Mesenchymal stem cell (in vitro differentiated cells and primary cell): ENCODE measurements around the gene POU2F3.
A peak's percentile ranks its signal among the peaks of the same experiment; 100 is the strongest.

Experiments
- DNase-seq: peaks from one replicate; pipeline ENCODE4 v3.0.0-alpha.2; 2013
- H2AFZ ChIP-seq: one replicate; pipeline ENCODE4 v1.6.1; 2013; ENCODE audit warnings: low read depth, mild to moderate bottlenecking, control low read depth, inconsistent platforms, low read length, moderate library complexity
- H2AK5ac ChIP-seq: 2 replicates; pipeline ENCODE4 v1.6.1; 2013; ENCODE audit warnings: low read length, moderate library complexity, mild to moderate bottlenecking, inconsistent platforms; ENCODE audit not compliant: severe bottlenecking
- H2BK120ac ChIP-seq: one replicate; pipeline ENCODE4 v1.6.1; 2013; ENCODE audit warnings: low read depth, mild to moderate bottlenecking, inconsistent platforms, low read length, moderate library complexity
- H2BK12ac ChIP-seq, 2 experiments: one replicate each; pipeline ENCODE4 v1.6.1; 2013; ENCODE audit warnings: inconsistent platforms in 2 of 2, low read length in 2 of 2, mild to moderate bottlenecking in 2 of 2, moderate library complexity in 2 of 2, control low read depth in 1 of 2
- H2BK15ac ChIP-seq: one replicate; pipeline ENCODE4 v1.6.1; 2013; ENCODE audit warnings: mild to moderate bottlenecking, low read depth, inconsistent platforms; ENCODE audit not compliant: poor library complexity, severe bottlenecking
- H2BK5ac ChIP-seq: 2 replicates; pipeline ENCODE4 v1.6.1; 2013; ENCODE audit warnings: low read depth, mild to moderate bottlenecking, low read length, control low read depth, inconsistent platforms; ENCODE audit not compliant: poor library complexity, severe bottlenecking
- H3K14ac ChIP-seq, 2 experiments: one replicate each; pipeline ENCODE4 v1.6.1; 2013; ENCODE audit warnings: inconsistent platforms in 2 of 2, low read length in 2 of 2, control low read depth in 1 of 2, mild to moderate bottlenecking in 1 of 2, moderate library complexity in 1 of 2
- H3K18ac ChIP-seq, 2 experiments: one replicate each; pipeline ENCODE4 v1.6.1; 2013; ENCODE audit warnings: inconsistent platforms in 2 of 2, low read length in 2 of 2, control low read depth in 1 of 2, low read depth in 1 of 2, mild to moderate bottlenecking in 1 of 2
- H3K23ac ChIP-seq, 2 experiments: one replicate each; pipeline ENCODE4 v1.6.1; 2013; ENCODE audit warnings: inconsistent platforms in 2 of 2, low read length in 2 of 2, mild to moderate bottlenecking in 2 of 2, moderate library complexity in 2 of 2, control low read depth in 1 of 2
- H3K27ac ChIP-seq: 2 replicates; pipeline ENCODE4 v1.5.1; 2013; ENCODE audit warnings: mild to moderate bottlenecking, moderate library complexity, low read length, control low read depth, inconsistent platforms; ENCODE audit not compliant: poor library complexity, severe bottlenecking
- H3K27me3 ChIP-seq, 2 experiments: 2 replicates each; pipeline versions ENCODE4 v1.6.1 to v1.7.0; 2013; ENCODE audit warnings: low read length in 2 of 2, mild to moderate bottlenecking in 2 of 2, moderate library complexity in 2 of 2, control low read depth in 1 of 2, inconsistent platforms in 1 of 2; ENCODE audit not compliant: control insufficient read depth in 1 of 2, insufficient read depth in 1 of 2
- H3K36me3 ChIP-seq, 2 experiments: 2 replicates each; pipeline versions ENCODE4 v1.6.1 to v1.7.0; 2013; ENCODE audit warnings: low read length in 2 of 2, control low read depth in 1 of 2, inconsistent platforms in 1 of 2, low read depth in 1 of 2, mild to moderate bottlenecking in 1 of 2; ENCODE audit not compliant: insufficient read depth in 2 of 2, control insufficient read depth in 1 of 2
- H3K4ac ChIP-seq, 2 experiments: one replicate each; pipeline ENCODE4 v1.6.1; 2013; ENCODE audit warnings: inconsistent platforms in 2 of 2, low read length in 2 of 2, mild to moderate bottlenecking in 2 of 2, moderate library complexity in 2 of 2, control low read depth in 1 of 2, low read depth in 1 of 2
- H3K4me1 ChIP-seq: 2 replicates; pipeline ENCODE4 v1.6.1; 2013; ENCODE audit warnings: low read depth, low read length, control low read depth; ENCODE audit not compliant: control insufficient read depth, insufficient read depth
- H3K4me2 ChIP-seq: 2 replicates; pipeline ENCODE4 v1.6.1; 2013; ENCODE audit warnings: low read length, mild to moderate bottlenecking, inconsistent platforms; ENCODE audit not compliant: poor library complexity, severe bottlenecking
- H3K4me3 ChIP-seq, 2 experiments: 2 replicates each; pipeline versions ENCODE4 v1.5.1 to v1.7.0; 2013; ENCODE audit warnings: low read length in 2 of 2, mild to moderate bottlenecking in 2 of 2, control low read depth in 1 of 2, low read depth in 1 of 2; ENCODE audit not compliant: insufficient read depth in 1 of 2
- H3K79me1 ChIP-seq: replicated peaks from 2 replicates; pipeline ENCODE4 v1.6.1; 2013; ENCODE audit warnings: mild to moderate bottlenecking, control low read depth, low read length, inconsistent platforms; ENCODE audit not compliant: poor library complexity, severe bottlenecking
- H3K9ac ChIP-seq: 2 replicates; pipeline ENCODE4 v1.7.0; 2013; ENCODE audit warnings: mild to moderate bottlenecking, low read length, moderate library complexity
- H3K9me3 ChIP-seq: 2 replicates; pipeline ENCODE4 v1.7.0; 2013; ENCODE audit warnings: mild to moderate bottlenecking, low read length; ENCODE audit not compliant: control insufficient read depth
- H4K8ac ChIP-seq: one replicate; pipeline ENCODE4 v1.6.1; 2013; ENCODE audit warnings: inconsistent platforms, mild to moderate bottlenecking, low read length, moderate library complexity
- H4K91ac ChIP-seq: one replicate; pipeline ENCODE4 v1.6.1; 2013; ENCODE audit warnings: mild to moderate bottlenecking, low read length, inconsistent platforms
- WGBS: methylation state at CpG from one replicate; pipeline ENCODE4 v1.1.7; 2013; ENCODE audit warnings: mixed read lengths; 5-methylcytosine and 5-hydroxymethylcytosine counted together

Gene POU2F3

GRCh38 chr11:120230433-120231071, 9.4 kb upstream of the POU2F3 start:
- H2BK120ac ChIP-seq, result no peak overlapping the region
- no peak overlapping the region for H4K91ac ChIP-seq
- no peak overlapping the region for H4K8ac ChIP-seq
- no peak overlapping the region for H3K18ac ChIP-seq
- H3K4me2 ChIP-seq, result no peak overlapping the region
- H2BK12ac ChIP-seq, result no peak overlapping the region
- no peak for DNase-seq
- no peaks in the 10 kb centered on the region for H3K79me1 ChIP-seq
- H2AK5ac ChIP-seq, result no peak overlapping the region
- H3K27me3 ChIP-seq, result peaks cover 0 to 35% of the 10 kb centered on the region in 2 experiments
- no peak overlapping the region for H3K14ac ChIP-seq
- H3K36me3 ChIP-seq, result peaks cover 35 to 67% of the 10 kb centered on the region in 2 experiments
- 97% methylated on average over 4 of the region's 5 CpGs for WGBS
- no peak overlapping the region for H3K9ac ChIP-seq
- no peak overlapping the region for H2BK15ac ChIP-seq
- no peak overlapping the region for H3K27ac ChIP-seq
- no peak overlapping the region for H2AFZ ChIP-seq
- H3K4me1 ChIP-seq, result peaks cover 11% of the 10 kb centered on the region
- H3K4ac ChIP-seq, result no peak overlapping the region
- H3K4me3 ChIP-seq, result no peak overlapping the region
- no peak overlapping the region for H3K23ac ChIP-seq
- H2BK5ac ChIP-seq, result no peak overlapping the region
- no peaks in the 10 kb centered on the region for H3K9me3 ChIP-seq

GRCh38 chr11:120231963-120232362, 8.0 kb upstream of the POU2F3 start:
- peaks cover 2 to 47% of the 10 kb centered on the region in 2 experiments for H3K27me3 ChIP-seq
- H3K23ac ChIP-seq, result no peak overlapping the region
- no peak overlapping the region for H3K9ac ChIP-seq
- H3K18ac ChIP-seq, result no peak overlapping the region
- no peak overlapping the region for H4K91ac ChIP-seq
- no peak overlapping the region for H3K14ac ChIP-seq
- WGBS, result 83% methylated on average over 4 of the region's 4 CpGs
- peaks cover 21 to 54% of the 10 kb centered on the region in 2 experiments for H3K36me3 ChIP-seq
- no peak overlapping the region for H3K4me2 ChIP-seq
- DNase-seq, result no peak
- no peaks in the 10 kb centered on the region for H3K4me1 ChIP-seq
- no peak overlapping the region for H2BK120ac ChIP-seq
- no peak overlapping the region for H4K8ac ChIP-seq
- H3K79me1 ChIP-seq, result no peaks in the 10 kb centered on the region
- H3K4ac ChIP-seq, result no peak overlapping the region
- no peak overlapping the region for H2BK15ac ChIP-seq
- no peak overlapping the region for H2AK5ac ChIP-seq
- H3K4me3 ChIP-seq, result no peak overlapping the region
- H3K27ac ChIP-seq, result no peak overlapping the region
- H3K9me3 ChIP-seq, result no peaks in the 10 kb centered on the region
- no peak overlapping the region for H2AFZ ChIP-seq
- H2BK5ac ChIP-seq, result no peak overlapping the region
- no peak overlapping the region for H2BK12ac ChIP-seq

GRCh38 chr11:120233207-120233803, 6.6 kb upstream of the POU2F3 start:
- Histone ChIP-seq H3K4me1 (no peaks in the 10 kb centered on the region), H3K27me3 (peaks cover 6 to 60% of the 10 kb centered on the region in 2 experiments), H3K23ac (no peak overlapping the region), H2BK12ac (no peak overlapping the region), H3K4ac (no peak overlapping the region), H3K36me3 (peaks cover 12 to 41% of the 10 kb centered on the region in 2 experiments), H2BK15ac (no peak overlapping the region), H4K91ac (no peak overlapping the region), H3K4me3 (no peak overlapping the region), H3K9me3 (no peaks in the 10 kb centered on the region), H3K79me1 (no peaks in the 10 kb centered on the region), H3K4me2 (no peak overlapping the region), H3K27ac (no peak overlapping the region), H3K9ac (no peak overlapping the region), H2BK5ac (no peak overlapping the region), H3K18ac (no peak overlapping the region), H4K8ac (no peak overlapping the region), H2BK120ac (no peak overlapping the region), H2AK5ac (no peak overlapping the region), H3K14ac (no peak overlapping the region), H2AFZ (no peak overlapping the region)
- DNase-seq, result no peak
- WGBS, result 88% methylated on average over 9 of the region's 9 CpGs

- H4K91ac ChIP-seq, result no peak overlapping the region
- no peak overlapping the region for H3K27ac ChIP-seq
- no peak overlapping the region for H2AK5ac ChIP-seq
- peak; percentile 49 for DNase-seq
- H3K18ac ChIP-seq, result no peak overlapping the region
- peaks cover 0 to 23% of the 10 kb centered on the region in 2 experiments for H3K36me3 ChIP-seq
- WGBS, result 9% methylated on average over 8 of the region's 8 CpGs
- H3K4me1 ChIP-seq, result no peaks in the 10 kb centered on the region
- no peak overlapping the region for H3K9ac ChIP-seq
- H3K9me3 ChIP-seq, result no peaks in the 10 kb centered on the region
- no peak overlapping the region for H3K4me3 ChIP-seq
- H3K23ac ChIP-seq, result no peak overlapping the region
- peaks cover 21 to 75% of the 10 kb centered on the region in 2 experiments for H3K27me3 ChIP-seq
- H2BK120ac ChIP-seq, result no peak overlapping the region
- no peak overlapping the region for H3K4me2 ChIP-seq
- H2AFZ ChIP-seq, result no peak overlapping the region
- H2BK15ac ChIP-seq, result no peak overlapping the region
- H3K14ac ChIP-seq, result no peak overlapping the region
- H2BK12ac ChIP-seq, result no peak overlapping the region
- no peaks in the 10 kb centered on the region for H3K79me1 ChIP-seq
- no peak overlapping the region for H2BK5ac ChIP-seq
- H4K8ac ChIP-seq, result no peak overlapping the region
- no peak overlapping the region for H3K4ac ChIP-seq
Observed at GRCh38 chr11:120235024-120235628, 4.8 kb upstream of the POU2F3 start.
